ENCODE measurements around the gene SEMA3C.

SEMA3C gene

DNA sequence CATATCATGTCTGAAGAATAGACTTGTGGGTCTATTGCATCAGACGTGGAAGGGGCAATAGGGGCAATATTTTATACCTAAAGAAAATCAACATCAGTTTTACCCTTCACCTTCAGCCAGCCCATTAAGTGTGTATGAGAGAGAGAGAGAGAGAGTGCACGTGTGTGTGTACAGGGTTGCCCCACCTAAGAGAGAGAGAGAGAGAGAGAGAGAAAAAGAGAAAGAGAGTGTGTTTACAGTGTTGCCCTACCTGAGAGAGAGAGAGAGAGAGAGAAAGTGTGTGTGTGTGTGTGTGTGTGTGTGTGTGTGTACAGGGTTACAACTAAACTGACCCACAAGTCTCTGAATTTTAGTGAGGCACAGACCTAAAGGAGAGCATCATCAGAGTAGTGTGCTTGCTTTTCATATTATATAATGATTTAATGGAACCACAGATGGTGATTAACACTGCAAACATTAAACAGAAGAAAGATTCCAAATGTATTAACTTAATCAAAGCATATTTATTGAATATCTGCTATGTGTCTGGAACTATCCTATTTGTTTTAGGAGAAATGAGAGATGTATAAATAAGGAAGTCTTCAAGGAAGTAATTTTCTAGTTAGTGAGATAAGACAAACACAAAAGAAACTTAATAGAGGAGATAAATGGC, 213.6 kb downstream of the SEMA3C start:
- no peak for DNase-seq (ENCODE audit: low read depth in 2 of 3, low spot score in 1 of 3)

DNA sequence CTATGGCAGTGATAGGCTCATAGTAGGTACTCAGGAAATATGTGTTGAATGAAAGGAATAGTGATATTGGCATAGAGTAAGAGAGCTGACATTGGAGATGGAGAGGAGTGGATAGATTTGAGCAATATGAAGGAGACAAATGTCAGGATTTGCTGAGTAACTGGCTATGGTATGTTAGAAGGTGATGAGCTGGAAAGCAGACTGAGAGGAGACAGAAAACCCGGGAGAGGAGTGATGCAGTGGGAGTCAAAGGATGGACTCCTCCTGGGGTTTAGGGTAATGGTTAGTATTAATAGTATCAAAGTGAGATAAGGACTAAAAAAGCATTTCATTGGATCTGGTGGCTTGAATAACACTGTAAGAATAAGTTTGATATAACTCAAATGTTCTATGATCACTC, 215.6 kb downstream of the SEMA3C start:
- no peak for DNase-seq (ENCODE audit: low read depth in 2 of 3, low spot score in 1 of 3)

DNA sequence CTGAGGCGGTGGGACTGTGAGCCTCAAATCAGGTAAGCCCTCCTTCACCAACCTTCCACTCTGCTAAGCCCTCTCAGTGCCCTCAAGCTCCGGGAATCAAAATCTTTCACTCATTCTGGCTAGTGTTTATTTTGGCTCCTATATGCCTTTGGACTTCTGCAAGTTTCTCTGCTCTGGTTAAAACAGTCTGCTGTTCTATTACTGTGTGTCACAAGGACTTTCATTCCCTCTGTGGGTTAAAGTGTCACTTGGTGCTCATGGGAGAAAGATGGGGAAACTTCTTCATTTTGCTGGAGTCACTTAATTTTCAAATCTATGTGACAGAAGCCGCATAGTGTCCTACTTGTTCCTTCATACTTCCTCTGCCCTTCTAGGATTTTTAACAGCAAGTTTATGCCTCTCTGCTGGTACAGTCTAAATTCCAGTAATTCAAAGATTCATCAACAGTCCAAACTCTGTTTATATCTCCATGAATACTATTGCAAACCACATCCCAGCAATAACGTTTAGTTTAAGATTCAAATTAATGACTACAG, 219.1 kb downstream of the SEMA3C start:
- no peak for DNase-seq (ENCODE audit: low read depth in 2 of 3, low spot score in 1 of 3)

DNA sequence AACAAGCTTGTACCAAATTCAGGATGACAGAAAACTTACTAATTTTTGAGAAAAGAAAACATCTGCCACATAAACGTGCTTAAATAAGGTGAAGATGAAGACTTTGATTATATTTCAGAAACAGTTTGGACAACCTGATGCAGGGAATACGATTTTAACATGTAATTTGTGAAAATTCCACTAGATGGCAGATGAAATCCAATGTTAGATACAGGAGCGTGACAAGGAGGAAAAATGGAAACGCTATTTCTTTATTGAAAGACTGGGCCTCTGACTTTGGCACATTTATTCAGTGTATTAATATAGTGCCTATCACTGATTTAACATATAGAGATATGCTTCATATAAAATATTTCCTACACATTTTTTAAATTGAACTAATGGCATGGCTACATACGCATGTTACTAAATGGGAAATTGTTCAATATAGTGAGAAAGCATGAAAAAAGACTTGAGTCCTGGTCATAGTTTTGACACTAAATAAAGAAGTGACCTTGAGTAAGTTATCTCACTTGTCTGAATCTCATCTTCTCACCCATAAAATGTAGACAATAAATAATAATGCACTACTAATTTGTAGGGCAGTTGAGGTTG, 219.7 kb downstream of the SEMA3C start:
- no peak for DNase-seq (ENCODE audit: low read depth in 2 of 3, low spot score in 1 of 3)

Data from stimulated activated CD4-positive, alpha-beta T cell treated with anti-CD3 and anti-CD28 coated beads, Interleukin-12 subunit alpha, Interleukin-12 subunit beta, amount 100 ng/mL, for 48 hours (primary cell).